Pancreas (tissue), 10 donors: ENCODE data around the gene CYP39A1. TPM values are rescaled to one million over a fixed set of nuclear protein-coding genes. Genes with fewer than 3 reads are reported as not detected.

Experiments
- ATAC-seq, 4 donors: fragments of 200-7000 bp; cut with Tn5 transposase; one replicate each; pipeline versions ENCODE4 v1.8.0 to v1.9.1; 2020; ENCODE audit warnings: mild to moderate bottlenecking in 4 of 4, moderate library complexity in 4 of 4
- DNase-seq, 6 donors: peaks; one replicate each; pipeline ENCODE4 v3.0.0-alpha.2; 2020
- FAIRE-seq: peaks from 2 replicates; lab custom pipeline; 2012; peaks lifted over from hg19 to GRCh38; lab: Jason Lieb, UNC
- H3K27ac ChIP-seq, 4 donors: fragments of 200-600 bp; sonication (generic); 1 replicate in 3 of 4; 2 replicates in 1 of 4; pipeline versions ENCODE4 v1.5.0 to v1.8.0; 2020
- H3K27me3 ChIP-seq, 4 donors: fragments of 200-600 bp; one replicate each; pipeline ENCODE4 v1.8.0; 2021
- H3K36me3 ChIP-seq, 3 donors: fragments of 200-600 bp; sonication (generic) in 1 of 3; one replicate each; pipeline versions ENCODE4 v1.5.0 to v1.8.0; 2020 to 2021
- H3K4me1 ChIP-seq, 3 donors: fragments of 200-600 bp; one replicate each; pipeline ENCODE4 v1.8.0; 2021
- H3K4me3 ChIP-seq, 4 donors: fragments of 200-600 bp; sonication (generic) in 2 of 4; one replicate each; pipeline versions ENCODE4 v1.5.0 to v1.8.0; 2020 to 2021
- H3K9me3 ChIP-seq, 4 donors: fragments of 200-600 bp; one replicate each; pipeline ENCODE4 v1.8.0; 2021
- CTCF ChIP-seq, 4 donors: fragments of 200-600 bp; sonication (generic) in 3 of 4; IDR thresholded peaks; one replicate each; pipeline versions ENCODE4 v1.5.0 to v1.8.0; 2021; ENCODE audit warnings: antibody characterized with exemption in 4 of 4
- whole genome bisulfite sequencing, 2 donors: extraction: QIAGEN DNeasy Blood & Tissue Kit; methylation state at CpG; one replicate each; pipeline ENCODE4 v1.1.7; 2013; 5-methylcytosine and 5-hydroxymethylcytosine counted together
- intact Hi-C, 3 donors: fragments of 100-400 bp; cut with DNase I; formaldehyde crosslinking; loops; one replicate each; pipeline versions ENCODE4 v1.11.1 to v1.14.2; 2022
- polyA plus RNA-seq, 2 donors: library from polyadenylated mRNA; stranded (reverse); fragments of 200-250 nt; gene quantifications; one replicate each; pipeline ENCODE4 v1.2.3, GENCODE V29; 2013
- total RNA-seq, 6 donors: library from RNA; stranded (reverse); fragmentation: NEBNext Ultra II Directional in 4 of 6; extraction: Animal tissue kit (Norgen Biotek cat#: 25700) in 4 of 6; gene quantifications; one replicate each; pipeline versions ENCODE4 v1.2.1 to v1.2.4, GENCODE V29; 2021 to 2023
- donor health status: healthy with polysubstance abuse.
- donor health status: DM: no; HTN: no; CAD: no; lungs with moderate emphysema.
- donor health status: DM: no; HTN: no; CAD: no.
- donor health status: control.
- donor health status: control.
- donor health status: Bipolar disorder and iron deficiency.
- donor health status: DM: yes; HTN: yes; CAD: no.
- donor health status: DM: no; HTN: no; CAD: no.
- donor health status: DM: no; HTN: no; CAD: no.
- donor health status: DM: yes; HTN: yes; CAD: no.

The CYP39A1 gene
- total and polyA plus RNA-seq, 8 donors = 1.3 to 7.8 (median 3.4) TPM

- no peak for TF ChIP-seq CTCF (IDR thresholded peaks at IDR 0.05)
- intact Hi-C loops = loop anchor here in 1 of 3 donors (10.0 kb wide), 1 partner anchor 202 kb away; no protein-coding TSS in a partner anchor
- no peaks in the 10 kb centered on the region for H3K36me3 ChIP-seq
- H3K4me1 ChIP-seq = no peaks in the 10 kb centered on the region
- 83 to 95% methylated on average over 4 of the region's 4 CpGs for WGBS, 2 donors
- H3K27ac ChIP-seq = no peak overlapping the region
- H3K27me3 ChIP-seq = no peaks in the 10 kb centered on the region
- H3K4me3 ChIP-seq = no peak overlapping the region
- DNase-seq (no peak), ATAC-seq (no peak), FAIRE-seq (no peak)
- no peaks in the 10 kb centered on the region for H3K9me3 ChIP-seq
Observed at GRCh38 chr6:46626976-46627375, 25.6 kb downstream of the CYP39A1 start.

- no peak overlapping the region for H3K27ac ChIP-seq
- intact Hi-C loops = loop anchor here in 1 of 3 donors (10.0 kb wide), 1 partner anchor 202 kb away; no protein-coding TSS in a partner anchor
- DNase-seq (no peak), ATAC-seq (peak in 3 of 4 donors; percentile 74 to 79 (median 77)), FAIRE-seq (peak; percentile 83)
- H3K9me3 ChIP-seq = no peaks in the 10 kb centered on the region
- no peak overlapping the region for H3K4me3 ChIP-seq
- H3K36me3 ChIP-seq = no peaks in the 10 kb centered on the region
- no peaks in the 10 kb centered on the region for H3K27me3 ChIP-seq
- H3K4me1 ChIP-seq = no peaks in the 10 kb centered on the region
- TF ChIP-seq CTCF (IDR thresholded peaks at IDR 0.05) = peak; percentile 5 to 46 (median 30)
- 20 to 24% methylated on average over 3 of the region's 3 CpGs for WGBS, 2 donors
Observed at GRCh38 chr6:46626228-46626909, 26.2 kb downstream of the CYP39A1 start.

- ATAC-seq (no peak), FAIRE-seq (no peak), DNase-seq (no peak)
- no peak for TF ChIP-seq CTCF (IDR thresholded peaks at IDR 0.05)
- Histone ChIP-seq H3K27ac (no peak overlapping the region), H3K36me3 (no peaks in the 10 kb centered on the region), H3K9me3 (no peaks in the 10 kb centered on the region), H3K4me3 (no peak overlapping the region), H3K4me1 (no peaks in the 10 kb centered on the region), H3K27me3 (no peaks in the 10 kb centered on the region)
- intact Hi-C loops = no loop called here
- 88 to 91% methylated on average over 1 of the region's 1 CpG for WGBS, 2 donors
Observed at GRCh38 chr6:46618726-46619125, 33.9 kb downstream of the CYP39A1 start.

- Histone ChIP-seq H3K36me3 (no peaks in the 10 kb centered on the region), H3K27me3 (no peaks in the 10 kb centered on the region), H3K4me1 (no peaks in the 10 kb centered on the region), H3K9me3 (no peaks in the 10 kb centered on the region), H3K27ac (no peak overlapping the region), H3K4me3 (no peak overlapping the region)
- ATAC-seq (no peak), DNase-seq (no peak), FAIRE-seq (no peak)
- intact Hi-C loops = no loop called here
- no peak for TF ChIP-seq CTCF (IDR thresholded peaks at IDR 0.05)
- 20 to 22% methylated on average over 2 of the region's 2 CpGs for WGBS, 2 donors
Observed at GRCh38 chr6:46612645-46613044, 40.0 kb downstream of the CYP39A1 start.

GRCh38 chr6:46610862-46611553, 41.6 kb downstream of the CYP39A1 start:
- no peak for ATAC-seq

More at GRCh38 chr6:46610862-46611553, 41.6 kb downstream of the CYP39A1 start:
- Histone ChIP-seq H3K36me3 (no peaks in the 10 kb centered on the region), H3K9me3 (no peaks in the 10 kb centered on the region), H3K4me3 (no peak overlapping the region), H3K27ac (no peak overlapping the region), H3K4me1 (no peaks in the 10 kb centered on the region), H3K27me3 (no peaks in the 10 kb centered on the region)
- WGBS, 2 donors = 68 to 73% methylated on average over 3 of the region's 3 CpGs
- FAIRE-seq (no peak), DNase-seq (no peak)
- intact Hi-C loops = no loop called here
- TF ChIP-seq CTCF (IDR thresholded peaks at IDR 0.05) = no peak
